RCC 7860 (cell line): ENCODE results near the gene NADK.

Source experiments
- DNase-seq: peaks from one replicate; pipeline ENCODE4 v3.0.0-alpha.2; 2015; ENCODE audit warnings: low spot score
- FAIRE-seq: peaks from 2 replicates; lab custom pipeline; 2012; peaks lifted over from hg19 to GRCh38; lab: Jason Lieb, UNC

Gene NADK

DNA sequence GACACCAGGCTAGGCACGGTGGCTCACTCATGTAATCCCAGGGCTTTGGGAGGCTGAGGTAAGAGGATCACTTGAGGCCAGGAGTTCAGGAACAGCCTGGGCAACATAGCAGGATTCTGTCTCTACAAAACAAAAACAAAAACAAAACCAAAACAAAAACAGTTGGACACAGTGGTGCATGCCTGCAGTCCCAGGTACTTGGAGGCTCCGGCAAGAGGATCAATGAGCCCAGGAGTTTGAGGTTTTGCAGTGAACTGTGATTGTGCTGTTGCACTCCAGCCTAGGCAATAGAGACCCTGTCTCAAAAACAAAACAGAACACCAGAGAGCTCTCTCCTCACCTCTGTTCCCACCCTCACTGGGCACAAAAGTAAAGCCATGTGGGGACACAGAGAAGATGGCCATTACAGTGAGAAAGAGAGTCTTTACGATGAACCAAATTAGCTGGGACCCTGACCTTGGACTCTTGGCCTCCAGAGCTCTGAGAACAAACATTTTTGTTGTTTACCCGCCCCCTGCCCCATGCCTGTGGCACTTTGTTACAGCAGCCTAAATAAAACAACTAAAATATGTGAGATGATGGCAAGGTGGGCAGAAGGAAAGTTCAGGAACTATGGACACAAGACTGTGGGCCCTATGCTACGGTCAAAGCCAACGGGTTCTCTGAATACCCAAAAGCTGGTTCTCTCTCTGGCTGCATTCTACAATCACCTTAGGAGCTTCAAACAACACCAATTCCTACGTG, 9.8 kb downstream of the NADK start:
- DNase-seq (no peak), FAIRE-seq (no peak)

DNA sequence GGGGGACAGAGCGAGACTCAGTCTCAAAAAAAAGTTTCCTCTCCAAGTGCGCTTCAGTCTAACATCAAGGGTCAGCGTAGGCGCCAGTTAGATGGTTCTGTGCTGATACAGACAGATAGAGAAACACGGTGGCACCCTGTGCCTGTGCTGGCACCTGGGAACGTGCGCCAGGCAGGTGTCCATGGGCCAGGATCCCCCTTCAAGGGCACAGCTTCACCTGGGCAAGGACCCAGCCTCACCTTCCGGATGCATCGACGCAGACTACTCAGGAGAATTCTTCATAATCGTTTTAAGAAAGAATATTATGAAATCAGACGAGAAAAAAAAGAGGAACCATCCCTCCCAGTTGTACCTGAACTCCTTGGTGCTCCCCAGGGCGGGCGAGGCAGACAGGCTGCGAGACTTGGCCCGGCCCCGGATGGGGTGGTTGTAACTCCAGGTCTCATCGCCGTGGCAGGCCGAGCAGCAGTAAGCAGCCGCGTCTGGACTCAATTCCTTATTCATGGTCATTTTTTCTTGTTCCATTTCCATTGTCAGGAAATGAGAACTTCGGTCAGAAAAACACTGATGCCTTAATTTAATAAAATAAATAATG, 13.3 kb downstream of the NADK start:
- no peak for DNase-seq

DNA sequence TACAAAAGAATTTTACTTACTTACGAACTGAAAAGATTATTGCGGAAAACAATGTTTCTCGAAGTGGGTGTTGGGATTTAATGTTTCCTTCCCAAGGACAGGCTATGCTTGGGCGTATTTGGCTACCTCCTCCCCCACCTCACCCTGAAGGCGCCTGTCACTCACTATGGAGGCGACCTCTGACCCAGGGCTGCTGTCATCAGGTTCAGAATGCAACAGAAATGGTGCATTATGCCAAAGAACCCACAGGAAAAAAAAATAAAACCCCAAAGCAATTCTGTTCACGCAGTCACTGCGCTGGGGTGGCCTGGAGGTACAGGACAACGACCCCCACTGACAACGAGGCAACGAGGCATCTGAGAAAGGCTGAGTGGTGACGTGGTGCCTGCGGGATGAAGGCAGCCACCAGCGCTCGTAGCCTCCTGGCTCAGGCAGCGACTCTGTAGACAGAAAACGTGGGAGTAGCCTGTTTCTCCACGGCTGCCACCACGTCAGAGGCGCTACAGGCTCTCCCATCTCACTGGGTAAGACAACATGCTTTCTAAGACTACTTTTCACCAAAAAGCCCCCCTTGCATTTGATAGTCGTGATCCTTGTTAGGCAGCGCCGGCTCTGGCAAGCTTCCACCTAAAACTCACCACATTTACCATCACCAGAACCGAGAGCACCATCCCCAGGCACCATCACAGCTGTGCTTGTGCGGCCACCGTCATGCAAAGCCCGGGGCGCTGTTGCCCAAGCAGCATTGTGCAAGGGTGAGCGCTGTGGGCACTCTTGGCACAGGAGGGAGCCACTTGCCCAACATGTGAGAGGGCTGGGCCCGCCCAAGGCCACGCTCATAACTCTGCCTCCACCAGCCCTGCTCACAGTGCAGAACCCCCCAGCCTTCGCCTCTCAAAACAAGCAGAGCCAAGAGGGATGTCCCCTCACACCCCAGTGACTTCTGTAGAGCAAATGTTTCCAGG, 14.3 kb downstream of the NADK start:
- no peak for DNase-seq

More for the DNA sequence above, 13.3 kb downstream of the NADK start:
- FAIRE-seq: no peak

DNA sequence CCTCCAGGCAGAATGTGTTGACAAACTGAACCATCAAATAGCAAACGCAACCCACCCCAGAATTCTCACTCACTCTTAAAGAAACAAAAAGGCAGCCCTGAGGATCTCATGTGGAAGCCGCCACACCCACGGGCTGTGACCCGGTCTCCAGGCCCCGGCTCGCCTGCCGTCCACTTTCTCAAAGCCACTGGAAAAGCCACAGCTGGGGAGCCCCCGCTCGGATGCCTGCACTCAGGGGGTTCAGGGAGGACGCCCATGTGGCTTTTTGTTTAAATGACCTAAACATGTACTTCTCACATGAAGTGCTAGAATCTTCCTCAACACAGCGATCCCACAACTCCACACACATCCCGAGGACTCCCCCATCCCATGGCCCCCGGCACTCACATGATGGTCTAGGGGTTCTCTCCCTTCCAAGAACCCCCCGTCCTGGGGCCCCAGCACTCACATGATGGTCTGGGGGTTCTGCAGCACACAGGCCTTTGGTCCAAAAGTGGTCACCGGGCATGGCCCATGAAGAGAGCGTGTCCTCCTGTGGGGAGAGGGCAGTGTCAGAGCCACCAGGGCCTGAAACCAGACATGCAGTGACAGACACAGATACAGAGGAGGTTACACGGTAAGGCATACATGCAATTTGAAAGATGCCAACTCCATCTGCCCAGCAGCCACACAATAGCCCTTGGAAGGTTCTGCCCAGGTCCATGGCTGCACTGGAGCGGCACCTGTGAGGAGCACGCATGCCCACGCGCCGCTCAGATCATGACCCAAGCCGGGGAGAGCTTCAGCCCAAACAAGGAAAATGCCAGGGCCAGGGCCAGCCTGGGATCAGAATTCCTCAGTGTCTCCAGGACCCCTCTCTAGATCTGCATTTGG, 16.5 kb downstream of the NADK start:
- DNase-seq: no peak
- no peak for FAIRE-seq

More for the DNA sequence above, 14.3 kb downstream of the NADK start:
- no peak for FAIRE-seq

DNA sequence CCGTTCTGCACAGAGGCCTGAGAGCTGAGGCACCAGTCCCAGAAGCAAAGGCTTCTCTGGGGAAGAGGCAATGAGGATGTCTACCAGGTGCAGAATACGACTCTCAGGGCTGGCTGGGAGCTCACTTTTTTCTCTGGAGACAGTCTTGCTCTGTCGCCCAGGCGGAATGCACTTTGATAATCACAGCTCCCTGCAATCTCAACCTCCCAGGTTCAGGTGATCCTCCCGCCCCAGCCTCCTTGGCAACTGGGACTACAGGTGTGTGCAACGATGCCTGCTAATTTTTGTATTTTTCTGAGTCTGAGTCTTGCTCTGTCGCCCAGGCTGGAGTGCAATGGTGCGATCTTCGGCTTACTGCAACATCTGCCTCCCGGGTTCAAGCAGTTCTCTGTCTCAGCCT, 17.6 kb downstream of the NADK start:
- FAIRE-seq: no peak
- no peak for DNase-seq

DNA sequence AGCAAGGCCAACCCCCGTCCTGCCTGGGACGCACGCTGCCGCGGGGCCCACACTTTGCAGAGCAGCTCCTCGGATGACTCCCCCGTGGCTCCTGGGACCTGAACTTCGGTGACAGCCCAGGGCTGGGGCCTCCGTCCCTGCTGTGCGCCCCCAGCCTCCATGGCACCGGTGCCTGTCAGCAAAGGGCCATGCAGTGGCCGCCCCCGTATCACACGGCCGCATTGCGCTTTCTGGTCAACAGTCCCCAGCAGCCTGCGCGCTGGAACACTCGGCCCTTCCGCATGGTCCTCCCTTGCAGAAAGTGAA, 18.0 kb downstream of the NADK start:
- FAIRE-seq (no peak), DNase-seq (no peak)

DNA sequence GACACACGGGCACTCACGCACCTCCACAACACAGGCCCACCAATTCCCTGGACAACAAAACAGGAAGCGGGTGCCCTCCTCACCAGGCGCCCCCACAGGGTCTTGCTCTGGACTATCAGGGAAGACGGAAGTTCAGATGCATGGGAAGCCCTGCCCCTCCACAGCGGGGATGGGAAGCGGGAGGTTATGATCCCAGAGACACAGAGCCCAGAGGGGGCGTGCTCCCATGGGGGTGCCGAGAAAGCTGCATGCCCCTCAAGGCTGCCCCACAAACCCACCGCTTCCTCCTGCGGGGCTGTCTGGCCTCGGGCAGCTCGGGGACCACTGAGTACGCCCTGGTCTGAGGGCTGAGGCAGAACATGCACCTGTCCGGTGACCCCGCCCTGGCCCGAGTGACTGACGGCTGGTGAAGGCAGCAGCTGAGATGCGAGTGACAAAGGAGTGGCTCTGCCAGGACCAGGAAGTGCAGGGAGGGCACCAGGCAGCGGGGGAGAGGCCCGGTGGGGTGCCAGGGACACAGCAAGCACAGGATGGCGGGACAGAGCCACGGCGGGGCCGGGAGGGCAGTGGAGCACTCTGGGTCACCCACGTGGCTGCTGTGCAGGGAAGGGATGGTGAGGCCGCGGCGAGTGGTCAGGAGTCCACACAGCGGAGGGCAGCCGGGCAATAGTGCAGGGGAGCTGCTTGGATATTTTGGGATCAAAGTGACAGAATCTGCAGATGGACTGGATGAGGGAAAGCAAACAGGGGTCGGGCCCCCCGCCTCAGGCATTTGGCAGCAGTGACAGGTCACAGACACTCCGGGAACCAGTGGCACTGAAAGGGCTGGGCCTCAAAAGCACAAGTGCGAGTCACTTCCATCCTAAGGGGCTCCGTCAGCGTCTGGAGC, 18.6 kb downstream of the NADK start:
- DNase-seq: no peak
- no peak for FAIRE-seq

DNA sequence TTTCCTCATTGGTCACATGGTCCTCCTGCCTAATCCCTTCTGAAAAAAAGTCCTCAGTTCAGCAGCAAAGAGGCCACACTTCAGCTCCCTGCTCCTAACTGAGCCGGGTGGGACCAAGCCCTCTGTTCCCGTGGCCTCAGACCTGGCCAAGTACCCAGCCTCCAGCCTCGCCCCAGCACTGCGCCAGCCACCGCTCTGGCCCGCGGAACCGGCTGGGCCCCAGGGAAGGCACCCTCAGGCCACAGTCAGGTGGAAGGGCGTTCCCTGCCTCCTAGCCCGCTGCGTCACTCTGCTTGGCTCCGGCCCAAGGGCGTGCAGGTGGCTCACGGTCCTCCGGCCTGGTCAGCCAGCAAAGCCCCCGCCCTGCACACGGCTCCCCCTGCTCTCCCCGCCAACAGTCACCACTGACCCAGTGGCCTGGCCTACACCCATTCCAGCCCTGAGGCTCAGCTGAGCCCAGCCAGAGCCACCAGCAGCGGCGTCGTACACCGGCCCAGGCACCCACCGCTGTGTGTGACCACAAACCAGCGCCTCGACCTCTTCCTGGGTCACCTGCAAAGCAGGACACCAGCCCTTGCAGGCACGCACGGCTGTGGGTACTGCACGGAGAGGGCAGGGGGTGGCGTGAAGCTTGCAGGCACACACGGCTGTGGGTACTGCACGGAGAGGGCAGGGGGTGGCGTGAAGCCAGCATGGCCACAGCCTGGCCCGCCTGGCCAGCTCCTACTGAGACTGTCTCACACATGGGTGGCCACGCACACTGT, 19.4 kb downstream of the NADK start:
- FAIRE-seq: peak; percentile 33
- peak; percentile 50 for DNase-seq

DNA sequence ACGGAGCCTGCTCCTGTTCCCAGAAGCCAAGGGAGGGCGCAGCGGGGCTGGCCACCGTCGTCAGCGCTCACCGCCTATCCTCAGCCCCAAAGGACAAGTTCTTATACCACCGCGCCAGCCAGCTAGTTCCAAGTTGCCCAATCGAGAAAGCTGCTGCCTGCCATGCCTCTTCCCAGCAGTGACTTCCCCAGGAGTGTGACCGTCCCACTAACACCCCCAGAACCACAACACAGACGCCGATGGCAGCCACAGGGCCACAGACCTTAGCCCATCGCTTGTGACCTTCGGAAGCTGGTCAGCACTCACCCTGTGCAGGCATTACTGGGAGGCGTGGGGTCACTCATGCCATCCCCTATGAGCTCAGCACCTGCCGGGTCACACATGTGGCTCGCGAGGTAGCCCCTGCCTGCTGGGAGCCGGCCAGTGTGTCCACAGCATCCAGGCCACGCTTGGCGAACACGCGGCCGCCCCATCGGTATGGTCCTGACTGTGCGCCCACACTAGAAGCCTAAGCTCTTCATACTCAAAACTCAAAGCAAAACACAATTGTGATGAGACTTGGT, 20.1 kb downstream of the NADK start:
- FAIRE-seq: no peak
- no peak for DNase-seq

DNA sequence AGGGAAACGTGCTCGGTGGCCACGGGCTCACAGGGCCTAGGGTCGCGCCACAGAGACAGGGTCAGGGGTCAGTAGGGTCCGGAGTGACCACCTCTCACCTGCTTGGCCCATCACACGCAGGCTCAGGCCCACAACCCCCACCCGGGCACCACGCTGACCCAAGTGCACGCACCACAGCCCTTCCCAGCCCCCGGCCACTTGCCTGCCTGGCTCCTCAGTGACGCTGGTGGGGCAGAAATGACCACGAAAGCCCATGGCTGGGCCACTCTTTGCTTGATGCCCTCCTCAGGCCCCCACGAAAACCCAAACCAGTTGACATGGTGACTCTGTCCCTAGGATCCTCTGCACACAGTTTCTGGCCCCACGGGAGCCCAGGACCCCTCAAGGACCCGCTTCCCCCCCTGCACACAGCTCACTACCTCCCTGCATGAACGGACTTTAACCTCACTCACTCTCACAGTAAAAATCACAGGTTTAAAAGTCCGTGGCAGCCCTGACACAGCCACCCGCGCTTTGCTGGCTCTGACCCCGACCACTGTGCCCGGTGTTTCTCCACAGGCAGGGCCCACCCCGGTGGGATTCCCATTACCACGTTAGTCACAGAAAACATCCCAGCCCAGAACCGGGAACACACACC, 20.7 kb downstream of the NADK start:
- no peak for FAIRE-seq
- no peak for DNase-seq

DNA sequence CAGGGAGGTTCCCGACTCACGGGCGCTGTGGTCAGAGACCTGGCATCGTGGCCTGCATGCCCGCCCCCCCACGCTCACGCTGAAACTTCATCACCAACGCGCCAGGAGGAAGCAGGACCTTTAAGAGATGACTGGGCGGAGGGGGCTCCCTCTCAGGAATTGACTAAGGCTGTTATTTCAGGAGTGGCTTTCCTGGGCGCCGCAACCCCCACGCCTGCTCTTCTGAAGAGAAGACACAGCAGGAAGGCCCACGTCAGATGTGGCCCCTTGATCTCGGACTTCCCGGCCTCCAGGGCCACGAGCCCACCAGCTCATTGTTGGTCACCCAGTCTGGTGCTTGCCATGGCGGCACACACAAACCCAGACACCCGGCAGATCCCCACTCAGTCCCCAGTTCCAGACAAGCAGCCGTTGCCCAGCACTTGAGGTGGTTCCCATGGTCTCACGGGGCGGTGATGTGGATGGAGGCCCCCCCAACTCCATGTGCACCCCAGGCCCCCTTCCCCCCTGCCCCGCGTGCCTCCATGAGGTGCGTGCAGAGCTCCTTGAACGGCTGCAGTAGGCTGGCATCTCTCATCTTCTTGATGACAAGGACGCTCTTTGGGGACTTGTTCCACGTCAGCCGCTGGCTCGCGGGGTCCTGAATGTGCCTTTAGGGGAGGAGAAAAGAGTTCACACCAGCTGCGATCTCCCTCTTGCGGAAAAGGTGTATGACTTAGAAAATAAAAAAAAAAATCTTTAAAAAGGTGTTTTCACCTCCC, 21.4 kb downstream of the NADK start:
- FAIRE-seq (no peak), DNase-seq (no peak)

DNA sequence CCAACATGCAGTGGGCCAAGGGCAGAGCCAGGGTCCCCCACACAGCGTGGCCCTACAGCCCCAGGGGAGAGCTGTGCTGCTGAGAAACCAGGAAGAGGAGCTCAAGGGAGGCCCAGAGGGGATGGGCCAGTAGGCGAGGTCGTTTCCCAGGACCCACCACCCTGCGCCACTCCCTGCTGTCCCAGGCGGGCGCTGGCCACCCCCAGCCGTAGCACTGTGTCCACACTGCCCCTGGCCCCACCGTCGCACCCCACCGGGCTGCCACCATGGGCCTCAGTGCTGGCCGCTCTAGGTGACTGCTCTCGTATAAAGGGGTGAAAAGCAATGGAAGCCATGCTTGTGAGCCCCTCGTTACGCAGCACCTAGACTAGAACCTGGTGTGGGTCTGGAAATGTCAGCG, 22.4 kb downstream of the NADK start:
- DNase-seq: no peak
- FAIRE-seq: no peak

DNA sequence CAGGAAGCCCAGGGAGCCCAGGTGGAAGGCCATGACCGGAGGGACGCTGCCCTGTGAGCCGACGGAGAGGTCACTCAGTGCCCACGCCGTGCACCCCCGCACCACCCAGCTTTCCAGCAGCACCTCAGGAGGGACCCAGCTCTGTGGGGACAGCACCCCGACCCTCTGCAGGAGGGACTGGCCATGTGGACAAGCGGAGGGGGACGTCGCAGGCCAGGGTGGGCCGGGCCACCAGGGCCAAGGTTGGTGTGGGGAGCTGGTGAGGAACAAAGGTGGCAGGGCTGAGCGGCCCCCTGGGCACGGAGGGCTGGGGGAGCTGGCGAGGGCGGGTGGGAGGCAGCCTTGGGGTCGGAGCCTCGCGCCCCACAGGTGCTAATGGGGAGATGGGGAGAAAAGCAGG, 22.8 kb downstream of the NADK start:
- FAIRE-seq (no peak), DNase-seq (no peak)

DNA sequence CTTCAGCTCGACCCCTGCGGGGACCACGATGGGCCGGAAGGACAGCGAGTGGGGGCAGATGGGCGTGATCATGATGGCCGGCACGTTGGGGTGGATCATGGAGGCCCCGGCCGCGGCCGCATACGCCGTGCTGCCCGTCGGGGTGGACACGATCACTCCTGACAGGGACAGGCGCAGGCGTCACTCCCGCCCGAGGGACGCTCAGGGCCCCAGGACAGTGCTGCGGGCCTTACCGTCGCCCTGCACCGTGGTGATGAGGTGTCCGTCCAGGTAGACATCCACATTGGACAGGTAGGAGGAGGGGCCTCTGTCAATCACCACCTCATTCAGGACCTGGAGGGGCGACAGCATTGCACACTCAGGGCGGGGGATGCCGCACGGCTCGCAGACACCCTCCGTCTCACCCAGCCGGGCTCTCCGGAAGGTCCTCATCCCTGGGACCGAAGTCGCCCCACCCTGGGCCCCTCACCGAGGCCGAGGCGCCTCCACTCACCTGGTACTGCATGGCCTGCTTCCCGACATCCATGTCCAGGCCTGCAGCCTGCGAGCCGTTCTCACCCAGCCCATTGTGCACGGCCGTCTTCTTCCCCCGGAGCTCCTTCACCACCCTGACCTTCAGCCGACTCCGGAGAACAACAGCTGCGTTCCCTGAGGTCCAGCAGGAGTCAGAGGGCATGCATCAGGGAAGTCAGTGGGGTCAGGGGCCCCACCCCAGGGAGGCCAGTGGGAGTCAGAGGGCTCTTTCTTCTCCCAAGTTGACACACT, 24.0 kb downstream of the NADK start:
- DNase-seq: no peak
- no peak for FAIRE-seq

DNA sequence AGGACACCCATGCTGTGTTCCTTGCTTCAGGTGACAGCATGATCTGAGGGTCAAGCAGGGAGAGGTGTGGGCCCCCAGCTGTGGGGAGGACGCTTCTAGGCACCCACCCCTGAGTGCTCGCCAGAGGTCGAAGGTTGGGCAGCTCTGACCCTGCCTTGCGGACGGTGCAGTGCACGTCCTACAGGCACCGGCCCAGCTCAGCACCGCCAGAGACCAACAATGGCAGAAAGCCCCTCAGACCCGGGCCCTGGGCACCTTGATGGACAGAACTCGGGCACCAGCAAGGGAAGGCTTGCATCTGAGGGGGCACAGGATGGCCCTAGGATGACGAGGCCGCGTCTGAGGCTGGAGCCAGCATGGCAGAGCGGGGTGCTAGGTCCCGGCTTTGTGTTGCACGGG, 24.7 kb downstream of the NADK start:
- DNase-seq (no peak), FAIRE-seq (no peak)

DNA sequence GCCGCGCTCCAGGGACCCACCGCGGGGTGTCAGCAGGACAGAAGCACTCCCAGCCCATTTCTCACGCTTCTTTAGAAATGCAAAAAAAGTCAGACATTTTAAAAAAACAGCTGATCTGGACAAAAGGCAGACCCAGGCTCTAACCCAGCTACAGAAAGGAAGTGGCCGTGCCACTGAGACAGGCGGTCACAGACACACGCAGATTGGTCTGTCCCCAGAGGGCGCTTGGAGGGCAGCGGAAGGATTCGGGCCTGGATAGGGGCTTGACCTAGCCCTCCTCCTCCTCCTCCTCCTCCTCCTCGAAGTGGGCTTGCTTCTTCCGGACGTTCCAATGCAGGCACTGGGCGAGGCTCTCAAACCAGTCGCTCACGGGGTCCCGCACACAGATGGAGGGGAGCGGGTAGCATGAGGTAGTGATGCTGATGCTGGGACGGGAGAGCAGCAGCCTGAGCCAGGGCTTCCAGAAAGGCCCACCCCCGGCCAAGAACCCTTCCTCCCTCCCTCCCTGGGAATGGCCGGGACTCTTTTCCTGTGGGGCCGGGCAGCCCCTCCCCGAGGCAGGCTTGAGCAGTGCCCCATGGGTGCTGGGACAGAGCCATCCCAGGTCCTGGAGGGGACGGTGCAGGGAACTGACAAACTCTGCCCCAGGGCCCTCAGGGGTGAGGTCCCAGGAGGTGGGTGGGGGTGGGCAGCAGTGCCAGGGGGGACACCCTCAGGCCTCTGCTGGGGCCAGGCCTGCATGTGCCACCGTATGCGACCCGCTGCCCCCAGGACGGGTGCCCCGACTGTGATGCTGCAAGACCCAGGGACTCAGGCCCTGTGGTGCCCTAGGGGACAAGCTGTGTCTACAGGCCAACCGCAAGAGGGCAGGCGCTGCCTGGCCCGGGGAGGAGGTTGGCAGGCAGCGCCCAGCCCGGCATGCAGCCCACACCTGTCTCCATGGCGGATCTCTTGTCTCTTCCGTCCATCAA, 25.3 kb downstream of the NADK start:
- no peak for DNase-seq
- no peak for FAIRE-seq
